ENCODE data around the gene FBXL19.
A peak's percentile ranks its signal among the peaks of the same experiment; 100 is the strongest.

The FBXL19 gene

DNA sequence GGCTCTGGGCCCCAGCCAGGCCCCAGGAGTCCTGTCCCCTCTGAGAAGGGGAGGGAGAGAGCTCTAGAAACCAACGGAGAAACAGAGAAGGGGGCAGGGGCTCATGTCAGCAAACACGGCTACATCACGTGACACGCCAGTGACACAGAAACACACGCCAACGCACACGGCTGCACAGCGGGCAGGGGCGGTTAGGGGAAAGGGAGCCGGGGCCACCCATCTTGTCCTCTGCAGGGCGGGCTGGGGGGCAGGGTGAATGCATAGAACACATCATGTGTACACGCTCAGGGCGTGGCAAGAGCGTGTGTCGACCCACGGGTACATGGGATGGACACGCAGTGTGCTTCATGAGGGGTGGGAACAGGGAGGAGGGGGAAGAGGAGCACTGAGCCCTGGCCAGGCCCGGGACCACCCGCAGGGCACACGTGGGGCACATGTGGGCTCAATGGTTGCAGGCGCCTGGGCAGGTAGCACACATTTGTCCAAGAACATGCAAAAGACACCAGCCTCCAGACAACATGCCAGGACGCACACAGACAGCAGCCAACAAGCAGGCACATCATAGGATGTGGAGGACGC is 66.2 kb downstream of the FBXL19 start:
- no peaks in the 10 kb centered on the region for H3K9me3 ChIP-seq (ENCODE audit: insufficient read depth, low read depth, low read length)
- no peak overlapping the region for H3K4me3 ChIP-seq (ENCODE audit: low read length)
- H3K27ac ChIP-seq (ENCODE audit: low read length): no peak overlapping the region
- no peaks in the 10 kb centered on the region; the same call in 1 of the 2 replicates for H3K4me1 ChIP-seq (ENCODE audit: insufficient read depth, low read length)
- H3K9ac ChIP-seq (ENCODE audit: low read depth, low read length): no peak overlapping the region
- peaks cover 3% of the 10 kb centered on the region; the same call in 1 of the 2 replicates for H3K36me3 ChIP-seq (ENCODE audit: insufficient read depth, low read depth, low read length)
- H3K27me3 ChIP-seq (ENCODE audit: insufficient read depth, low read length): no peaks in the 10 kb centered on the region

DNA sequence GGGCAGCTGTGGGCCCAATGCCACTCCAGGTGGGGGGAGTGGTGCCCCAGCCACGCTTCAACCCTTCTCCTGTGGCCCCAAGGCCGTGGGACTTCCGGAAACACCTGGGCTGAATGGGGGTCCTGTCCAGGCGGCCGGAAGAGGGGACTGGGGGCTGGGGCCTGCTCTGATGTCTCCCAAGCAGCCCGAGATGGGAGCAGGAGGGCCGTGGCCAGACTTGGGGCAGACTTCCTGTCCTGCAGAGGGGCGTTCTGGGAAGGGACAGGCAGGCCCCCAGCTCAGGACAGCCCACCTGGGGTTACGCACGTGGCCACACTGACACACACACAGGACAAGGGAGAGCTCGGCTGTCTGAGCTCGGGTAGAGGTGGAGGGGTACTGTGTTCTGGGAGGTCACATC is 66.7 kb downstream of the FBXL19 start:
- Histone ChIP-seq H3K36me3 (ENCODE audit: insufficient read depth, low read depth, low read length) (no peaks in the 10 kb centered on the region), H3K9me3 (ENCODE audit: insufficient read depth, low read depth, low read length) (no peaks in the 10 kb centered on the region), H3K4me3 (ENCODE audit: low read length) (no peak overlapping the region), H3K9ac (ENCODE audit: low read depth, low read length) (no peak overlapping the region), H3K27ac (ENCODE audit: low read length) (no peak overlapping the region), H3K4me1 (ENCODE audit: insufficient read depth, low read length) (no peaks in the 10 kb centered on the region; the same call in 1 of the 2 replicates), H3K27me3 (ENCODE audit: insufficient read depth, low read length) (no peaks in the 10 kb centered on the region)

DNA sequence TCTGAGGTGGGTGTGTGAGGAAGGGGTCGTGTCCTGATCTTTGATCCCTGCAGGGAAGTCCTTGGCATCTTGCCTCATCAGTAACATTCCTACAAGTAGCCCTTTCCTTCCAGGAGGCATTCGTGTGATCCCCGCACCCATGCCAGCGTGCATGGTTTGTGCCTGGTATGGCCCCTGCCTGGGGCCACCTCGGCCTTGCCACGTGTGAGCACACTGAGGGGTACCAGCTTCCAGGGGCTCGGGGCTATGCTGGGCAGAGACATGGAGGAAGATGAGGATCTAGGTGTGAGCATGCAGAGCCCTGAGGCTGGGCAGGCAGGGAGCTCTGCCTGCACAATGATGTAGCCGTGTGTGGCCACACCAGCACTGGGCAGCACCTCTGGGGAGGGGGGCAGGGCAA is 67.7 kb downstream of the FBXL19 start:
- Histone ChIP-seq H3K9me3 (ENCODE audit: insufficient read depth, low read depth, low read length) (no peaks in the 10 kb centered on the region), H3K4me1 (ENCODE audit: insufficient read depth, low read length) (no peaks in the 10 kb centered on the region), H3K36me3 (ENCODE audit: insufficient read depth, low read depth, low read length) (no peaks in the 10 kb centered on the region), H3K9ac (ENCODE audit: low read depth, low read length) (no peak overlapping the region), H3K4me3 (ENCODE audit: low read length) (no peak overlapping the region), H3K27ac (ENCODE audit: low read length) (no peak overlapping the region), H3K27me3 (ENCODE audit: insufficient read depth, low read length) (peaks cover under 1% of the 10 kb centered on the region)

DNA sequence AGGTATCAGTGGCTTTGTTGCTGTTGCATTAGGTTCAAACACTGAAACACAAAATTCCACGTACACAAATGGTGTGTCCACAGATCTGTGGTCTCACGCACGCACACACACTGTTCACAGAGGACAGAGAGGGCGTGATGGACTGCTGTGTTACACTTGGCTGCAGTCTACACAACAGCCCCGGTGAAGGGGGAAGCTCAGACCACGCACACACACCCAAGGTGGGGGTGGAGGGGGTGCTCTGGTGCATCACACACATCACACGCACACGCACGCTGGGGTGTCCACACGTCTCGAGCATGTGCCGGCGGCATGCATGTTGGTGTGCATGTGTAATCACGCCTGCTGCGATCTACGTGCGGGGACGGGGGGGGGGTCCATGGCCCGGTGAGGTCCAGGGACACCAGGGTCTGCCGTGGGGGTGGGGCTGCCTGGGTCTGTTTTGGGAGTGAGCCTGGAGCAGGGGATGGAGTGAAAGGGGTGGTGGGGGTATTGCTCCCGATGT is 69.0 kb downstream of the FBXL19 start:
- H3K9ac ChIP-seq (ENCODE audit: low read depth, low read length): no peak overlapping the region
- H3K9me3 ChIP-seq (ENCODE audit: insufficient read depth, low read depth, low read length): no peaks in the 10 kb centered on the region
- no peak overlapping the region for H3K4me3 ChIP-seq (ENCODE audit: low read length)
- no peaks in the 10 kb centered on the region for H3K4me1 ChIP-seq (ENCODE audit: insufficient read depth, low read length)
- H3K27me3 ChIP-seq (ENCODE audit: insufficient read depth, low read length): peaks cover 7% of the 10 kb centered on the region
- H3K36me3 ChIP-seq (ENCODE audit: insufficient read depth, low read depth, low read length): no peaks in the 10 kb centered on the region
- H3K27ac ChIP-seq (ENCODE audit: low read length): no peak overlapping the region

DNA sequence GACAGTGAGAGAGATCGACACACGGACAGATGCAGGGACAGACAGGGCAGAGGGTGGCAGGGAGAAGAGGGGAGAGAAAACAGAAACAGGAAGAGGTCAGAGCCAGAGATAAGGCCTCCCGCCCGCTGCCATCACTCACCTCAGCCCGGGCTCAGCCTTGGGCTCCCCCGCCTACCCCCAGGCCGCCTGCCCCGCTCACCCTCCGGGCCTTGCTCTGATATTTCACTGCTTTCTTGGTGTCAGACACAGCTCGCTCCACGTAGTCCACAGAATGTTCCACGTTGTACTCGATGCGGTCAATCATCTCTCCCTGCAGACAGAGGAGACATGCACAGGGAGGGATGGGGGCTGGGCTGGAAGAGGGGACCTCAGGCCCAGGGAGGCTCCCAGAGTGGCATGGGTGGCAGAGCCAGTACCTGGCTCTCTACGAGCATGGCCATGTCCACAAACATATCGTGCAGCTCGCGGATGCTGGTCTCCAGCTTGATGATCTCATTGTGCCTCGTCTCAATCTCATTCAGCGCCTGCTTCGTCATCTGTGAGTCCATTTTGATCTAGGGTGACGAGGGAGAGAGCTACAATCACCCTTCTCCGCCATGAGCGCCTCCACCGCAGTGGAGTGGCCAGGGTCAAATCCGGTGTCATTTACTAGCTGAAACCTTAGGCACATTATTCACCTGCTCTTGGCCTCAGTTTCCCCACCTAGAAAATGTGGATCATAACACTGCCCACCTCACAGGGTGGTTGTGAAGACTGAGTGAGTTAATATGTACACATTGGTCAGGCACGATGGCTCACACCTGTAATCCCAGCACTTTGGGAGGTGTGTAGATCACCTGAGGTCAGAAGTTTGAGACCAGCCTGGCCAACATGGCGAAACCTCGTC is 69.8 kb downstream of the FBXL19 start:
- Histone ChIP-seq H3K36me3 (ENCODE audit: insufficient read depth, low read depth, low read length) (no peaks in the 10 kb centered on the region), H3K27ac (ENCODE audit: low read length) (no peak overlapping the region), H3K4me1 (ENCODE audit: insufficient read depth, low read length) (no peaks in the 10 kb centered on the region), H3K9me3 (ENCODE audit: insufficient read depth, low read depth, low read length) (no peaks in the 10 kb centered on the region), H3K27me3 (ENCODE audit: insufficient read depth, low read length) (peaks cover 14% of the 10 kb centered on the region), H3K9ac (ENCODE audit: low read depth, low read length) (no peak overlapping the region), H3K4me3 (ENCODE audit: low read length) (no peak overlapping the region)

DNA sequence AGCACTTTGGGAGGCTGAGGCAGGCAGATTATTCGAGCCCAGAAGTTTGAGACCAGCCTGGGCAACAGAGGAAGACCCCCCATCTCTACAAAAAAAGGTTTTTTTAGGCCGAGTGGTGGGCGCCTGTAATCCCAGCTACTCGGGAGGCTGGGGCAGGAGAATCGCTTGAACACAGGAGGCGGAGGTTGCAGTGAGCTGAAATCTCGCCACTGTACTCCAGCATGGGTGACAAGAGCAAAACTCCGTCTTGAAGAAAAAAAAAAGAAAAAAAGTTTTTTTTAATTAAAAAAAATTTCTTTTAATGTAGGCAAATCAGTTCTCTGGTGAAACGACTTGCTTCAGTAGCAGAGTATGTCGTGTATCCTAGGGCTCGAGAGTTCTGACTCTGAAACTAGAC is 72.6 kb downstream of the FBXL19 start:
- Histone ChIP-seq H3K9me3 (ENCODE audit: insufficient read depth, low read depth, low read length) (no peaks in the 10 kb centered on the region), H3K27ac (ENCODE audit: low read length) (no peak overlapping the region), H3K27me3 (ENCODE audit: insufficient read depth, low read length) (peaks cover 26% of the 10 kb centered on the region), H3K36me3 (ENCODE audit: insufficient read depth, low read depth, low read length) (no peaks in the 10 kb centered on the region), H3K9ac (ENCODE audit: low read depth, low read length) (peak overlapping the region; percentile 70; the same call in 1 of the 2 replicates), H3K4me1 (ENCODE audit: insufficient read depth, low read length) (peaks cover 5% of the 10 kb centered on the region; the same call in 1 of the 2 replicates), H3K4me3 (ENCODE audit: low read length) (peak overlapping the region; percentile 85)

DNA sequence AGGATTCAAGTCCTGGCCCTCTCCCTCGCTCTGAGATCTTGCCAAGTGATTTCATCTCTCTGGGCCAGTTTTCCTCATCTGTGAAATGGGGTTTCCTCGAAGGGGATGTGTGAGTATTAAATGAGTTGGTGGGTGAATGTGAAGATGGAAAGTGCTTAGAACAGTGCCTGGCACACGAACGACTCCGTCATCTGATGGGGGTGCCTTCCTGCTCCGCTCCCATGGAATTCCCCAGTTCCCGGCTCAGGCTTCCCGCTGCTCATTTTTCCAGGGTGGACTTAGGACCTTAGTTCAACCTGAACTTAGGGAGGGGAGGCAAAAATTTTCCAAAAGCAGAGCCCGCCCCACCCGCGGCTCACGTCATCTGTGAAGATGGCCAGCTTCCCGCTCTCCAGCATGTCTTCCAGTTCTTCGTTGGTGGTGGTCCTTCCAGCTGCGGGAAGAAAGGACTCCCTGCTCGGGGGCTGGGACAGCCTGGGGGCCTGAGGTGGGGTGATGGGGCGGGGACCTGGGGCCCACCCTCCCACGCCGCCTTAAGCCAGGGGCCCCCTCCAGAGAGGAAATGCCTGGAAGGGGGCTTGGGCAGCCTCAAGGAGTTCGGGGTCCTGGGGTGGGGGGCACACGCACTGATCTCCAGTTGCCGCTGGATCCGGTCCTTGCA is 73.1 kb downstream of the FBXL19 start:
- Histone ChIP-seq H3K36me3 (ENCODE audit: insufficient read depth, low read depth, low read length) (no peaks in the 10 kb centered on the region), H3K9ac (ENCODE audit: low read depth, low read length) (peak overlapping the region; percentile 70; the same call in 1 of the 2 replicates), H3K27ac (ENCODE audit: low read length) (no peak overlapping the region), H3K27me3 (ENCODE audit: insufficient read depth, low read length) (peaks cover 26% of the 10 kb centered on the region), H3K4me1 (ENCODE audit: insufficient read depth, low read length) (peaks cover 5% of the 10 kb centered on the region; the same call in 1 of the 2 replicates), H3K9me3 (ENCODE audit: insufficient read depth, low read depth, low read length) (no peaks in the 10 kb centered on the region), H3K4me3 (ENCODE audit: low read length) (peak overlapping the region; percentile 85)

DNA sequence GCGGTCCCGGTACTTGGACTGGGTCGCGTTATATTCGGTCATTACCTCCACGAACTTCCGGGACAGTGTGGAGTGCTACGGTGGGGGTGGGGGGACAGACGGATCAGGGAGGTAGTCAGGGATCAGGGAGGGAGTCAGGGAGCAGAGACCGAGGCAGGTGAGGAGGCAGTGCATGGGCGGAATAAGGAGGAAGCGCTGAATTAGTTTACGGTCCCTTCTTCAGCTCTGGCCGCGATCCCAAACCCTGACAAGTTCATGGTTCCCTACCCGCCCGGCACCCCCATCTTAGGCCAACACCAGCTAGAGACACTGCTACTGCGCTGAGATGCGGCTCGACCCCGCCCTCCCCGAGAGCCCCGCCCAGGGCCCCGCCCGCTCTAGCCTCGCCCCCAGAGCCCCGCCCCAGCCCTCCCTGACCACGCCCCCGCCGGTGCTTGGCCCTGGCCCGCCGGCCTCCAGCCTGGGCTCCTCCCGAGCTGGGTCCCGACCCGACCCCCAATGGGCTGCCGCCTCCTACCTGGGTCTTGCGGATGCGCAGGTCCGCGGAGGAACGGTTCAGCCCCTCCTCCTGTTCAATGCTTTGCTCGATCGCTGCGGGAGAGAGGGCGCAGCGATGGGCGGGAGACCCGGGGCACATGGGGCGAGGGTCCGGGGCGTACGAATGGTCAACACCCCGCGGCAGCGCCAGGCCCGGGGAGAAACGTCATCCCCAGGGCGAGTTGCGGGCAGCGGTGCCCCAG is 73.8 kb downstream of the FBXL19 start:
- no peaks in the 10 kb centered on the region for H3K9me3 ChIP-seq (ENCODE audit: insufficient read depth, low read depth, low read length)
- peak overlapping the region; percentile 70; the same call in 1 of the 2 replicates for H3K9ac ChIP-seq (ENCODE audit: low read depth, low read length)
- peaks cover 5% of the 10 kb centered on the region; the same call in 1 of the 2 replicates for H3K4me1 ChIP-seq (ENCODE audit: insufficient read depth, low read length)
- H3K27ac ChIP-seq (ENCODE audit: low read length): no peak overlapping the region
- peaks cover 26% of the 10 kb centered on the region for H3K27me3 ChIP-seq (ENCODE audit: insufficient read depth, low read length)
- H3K36me3 ChIP-seq (ENCODE audit: insufficient read depth, low read depth, low read length): no peaks in the 10 kb centered on the region
- peak overlapping the region; percentile 85 for H3K4me3 ChIP-seq (ENCODE audit: low read length)

DNA sequence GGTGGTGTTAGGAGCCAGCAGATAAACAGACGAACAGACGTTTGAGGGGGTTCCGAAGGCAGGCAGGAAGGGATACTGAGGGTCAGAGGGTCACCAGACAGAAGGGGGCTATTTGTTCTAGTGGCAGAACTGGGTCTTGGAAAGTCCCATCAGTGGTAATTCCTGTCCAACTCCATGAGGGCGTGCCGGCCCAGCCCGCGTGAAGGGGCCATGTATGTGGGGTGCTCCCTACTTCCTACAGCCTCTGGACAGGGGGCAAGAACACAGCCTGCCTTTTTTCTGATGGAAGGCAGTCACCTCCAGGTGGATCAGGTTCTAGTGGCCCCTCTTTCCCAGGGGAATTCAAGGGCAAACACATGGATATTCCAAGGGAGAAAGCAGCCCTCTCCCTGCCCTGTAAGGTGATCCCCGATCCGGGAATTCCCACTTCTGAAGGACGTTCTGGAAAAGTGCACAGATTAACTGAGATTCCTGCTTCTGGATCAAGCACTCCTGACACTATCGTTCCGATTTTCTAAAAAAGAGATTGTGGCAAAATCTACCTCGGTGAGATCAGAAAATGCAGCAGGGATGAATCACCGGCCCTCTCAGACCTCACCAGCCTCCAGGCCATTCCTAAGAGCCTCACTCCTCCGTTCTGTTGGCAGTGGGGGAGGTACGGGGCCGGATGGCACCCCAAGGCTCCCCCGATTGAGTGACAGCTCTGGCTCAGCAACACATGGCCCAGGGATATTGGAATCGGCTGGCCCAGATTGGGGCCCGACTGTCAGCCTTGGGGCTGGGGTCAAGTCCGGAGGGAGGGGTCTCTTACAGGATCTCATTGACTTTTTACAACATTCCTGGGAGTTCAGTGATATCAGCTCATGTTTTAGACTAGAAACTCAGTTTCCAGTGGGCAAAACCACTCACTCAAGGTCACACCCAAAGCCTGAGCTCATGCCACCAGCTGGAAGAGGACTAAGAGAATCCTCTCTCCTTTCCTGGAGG is 74.6 kb downstream of the FBXL19 start:
- Histone ChIP-seq H3K4me3 (ENCODE audit: low read length) (peak overlapping the region; percentile 74), H3K4me1 (ENCODE audit: insufficient read depth, low read length) (peaks cover 5% of the 10 kb centered on the region; the same call in 1 of the 2 replicates), H3K27ac (ENCODE audit: low read length) (no peak overlapping the region), H3K9me3 (ENCODE audit: insufficient read depth, low read depth, low read length) (no peaks in the 10 kb centered on the region), H3K27me3 (ENCODE audit: insufficient read depth, low read length) (peaks cover 26% of the 10 kb centered on the region), H3K9ac (ENCODE audit: low read depth, low read length) (peak overlapping the region; percentile 17; the same call in 1 of the 2 replicates), H3K36me3 (ENCODE audit: insufficient read depth, low read depth, low read length) (no peaks in the 10 kb centered on the region)

Data from iPS-20b (cell line).